ENCODE measurements around the gene AVP.

DNA sequence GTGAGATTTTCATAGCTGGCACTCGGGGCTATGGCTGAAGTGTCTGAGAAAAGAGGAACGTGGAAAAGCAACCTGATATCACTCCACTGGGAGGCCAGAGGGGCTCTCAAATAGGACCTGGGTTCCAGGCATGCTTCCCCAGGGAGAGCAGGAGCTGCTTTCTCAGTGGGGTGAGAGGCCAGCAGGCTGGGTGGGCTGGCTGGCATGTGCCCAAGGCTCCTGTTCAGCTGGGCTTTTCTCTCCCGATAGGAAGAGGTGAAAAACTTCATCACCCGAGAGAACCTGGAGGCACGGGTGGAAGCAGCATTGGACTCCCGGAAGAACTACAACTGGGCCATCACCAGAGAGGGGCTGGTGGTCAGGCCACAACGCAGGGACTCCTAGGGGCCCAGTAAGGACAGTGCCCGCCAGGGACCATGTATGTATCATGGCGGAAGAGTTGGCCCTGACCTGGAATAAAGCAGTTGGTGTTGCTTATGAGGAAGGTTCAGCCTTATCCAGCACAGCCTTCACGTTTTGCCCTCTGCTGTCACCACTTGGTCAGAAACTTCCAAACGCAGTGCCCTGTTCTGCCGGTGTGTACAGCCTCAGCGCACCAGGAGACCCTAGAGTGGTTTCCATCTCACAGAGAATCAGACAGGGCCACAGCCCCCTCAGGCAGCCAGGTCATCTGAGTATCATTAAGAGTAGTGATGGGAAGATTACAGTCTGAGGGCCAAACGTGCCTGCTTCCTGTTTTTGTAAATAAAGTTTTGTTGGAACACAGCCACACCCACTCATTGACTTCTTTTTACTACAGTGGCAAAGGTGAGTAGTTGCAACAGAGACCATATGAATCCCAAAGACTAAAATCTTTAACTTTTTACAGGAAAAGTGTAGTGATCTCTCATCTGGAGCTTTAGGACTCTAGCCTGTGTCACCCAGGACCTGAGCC is 36.8 kb downstream of the AVP start:
- no peak for TF ChIP-seq CTCF (IDR thresholded peaks at IDR 0.05)
- TF ChIP-seq POLR2A (IDR thresholded peaks at IDR 0.05), result no peak

All from uterus (tissue), 2 donors.